SHP77 (cell line): Measurements from ENCODE around the gene ACTR1A.
"Not testable (repeated sequence)": the region's sequence is repeated elsewhere in the genome, so short reads cannot be mapped to it uniquely, and the experiment has no call there.

Experiments used
- DNase-seq, 2 experiments: peaks; one replicate each; lab custom pipeline; 2025; lab: John Stamatoyannopoulos, UW

Gene ACTR1A

GRCh38 chr10:102502337-102503151 lies at the start of gene ACTR1A:
TSS of gene ACTR1A (minus strand) at chr10:102502712. CDS start at chr10:102502647, 65 bp downstream.
- peak; percentile 99 for DNase-seq

- DNase-seq: no peak
These were observed 48.2 kb upstream of the ACTR1A start for GRCh38 chr10:102550636-102551210.

- DNase-seq: no peak
These were observed 47.0 kb upstream of the ACTR1A start for GRCh38 chr10:102549549-102549948.

- DNase-seq: no peak
These were observed 44.3 kb upstream of the ACTR1A start for GRCh38 chr10:102546606-102547320.

- no peak for DNase-seq
These were observed 43.5 kb upstream of the ACTR1A start for GRCh38 chr10:102545997-102546396.

GRCh38 chr10:102545265-102545871 lies 42.9 kb upstream of the ACTR1A start:
- no peak for DNase-seq

GRCh38 chr10:102542800-102543418 lies 40.4 kb upstream of the ACTR1A start:
- DNase-seq: no peak

- peak in 1 of 2 experiments; percentile 6 for DNase-seq
These were observed 37.5 kb upstream of the ACTR1A start for GRCh38 chr10:102540023-102540422.

- DNase-seq: no peak
These were observed 36.3 kb upstream of the ACTR1A start for GRCh38 chr10:102538811-102539210.

- no peak for DNase-seq
These were observed 35.4 kb upstream of the ACTR1A start for GRCh38 chr10:102537948-102538347.

- DNase-seq: no peak
These were observed 34.9 kb upstream of the ACTR1A start for GRCh38 chr10:102537367-102537766.

- no peak for DNase-seq
These were observed 33.1 kb upstream of the ACTR1A start for GRCh38 chr10:102535481-102536147.

GRCh38 chr10:102534966-102535365 lies 32.5 kb upstream of the ACTR1A start:
- DNase-seq: not testable (repeated sequence)

- DNase-seq: no peak
These were observed 31.8 kb upstream of the ACTR1A start for GRCh38 chr10:102534333-102534732.

GRCh38 chr10:102527546-102527945 lies 25.0 kb upstream of the ACTR1A start:
- no peak for DNase-seq

- no peak for DNase-seq
These were observed 22.2 kb upstream of the ACTR1A start for GRCh38 chr10:102524746-102525145.

- DNase-seq: no peak
These were observed 20.9 kb upstream of the ACTR1A start for GRCh38 chr10:102523250-102524029.

GRCh38 chr10:102522874-102523249 lies 20.4 kb upstream of the ACTR1A start:
- no peak for DNase-seq

- no peak for DNase-seq
These were observed 16.8 kb upstream of the ACTR1A start for GRCh38 chr10:102519246-102519825.

GRCh38 chr10:102517553-102517952 lies 15.0 kb upstream of the ACTR1A start:
- no peak for DNase-seq
